RWPE2 (cell line): ENCODE data around the gene PIP5K1A.

Experiments used
- ATAC-seq: fragments of 200-7000 bp; cut with Tn5 transposase; 3 replicates; pipeline ENCODE4 v1.9.1; 2021; ENCODE audit warnings: low read depth
- DNase-seq: peaks from one replicate; pipeline ENCODE4 v3.0.0-alpha.2; 2020; ENCODE audit warnings: low spot score
- H3K27ac ChIP-seq: fragments of 450-650 bp; 2 replicates; pipeline ENCODE4 v1.5.1; 2017; ENCODE audit warnings: mild to moderate bottlenecking; ENCODE audit not compliant: poor library complexity, severe bottlenecking
- H3K27me3 ChIP-seq: fragments of 250-450 bp; sonication (Bioruptor Pico); 2 replicates; pipeline ENCODE4 v1.5.1; 2021; ENCODE audit warnings: mild to moderate bottlenecking, moderate library complexity; ENCODE audit not compliant: insufficient read depth, poor library complexity, severe bottlenecking
- H3K36me3 ChIP-seq: fragments of 250-450 bp; sonication (Bioruptor Pico); 2 replicates; pipeline ENCODE4 v1.5.1; 2020; ENCODE audit warnings: low read depth, mild to moderate bottlenecking, moderate library complexity
- H3K4me1 ChIP-seq: fragments of 250-450 bp; sonication (Bioruptor Pico); 2 replicates; pipeline ENCODE4 v1.5.1; 2021; ENCODE audit warnings: mild to moderate bottlenecking, moderate library complexity; ENCODE audit not compliant: insufficient read depth, poor library complexity, severe bottlenecking
- H3K4me3 ChIP-seq: fragments of 250-450 bp; sonication (Bioruptor Pico); 2 replicates; pipeline ENCODE4 v1.5.1; 2021; ENCODE audit warnings: mild to moderate bottlenecking, moderate library complexity; ENCODE audit not compliant: severe bottlenecking
- H3K9me3 ChIP-seq: fragments of 250-450 bp; sonication (Bioruptor Pico); 2 replicates; pipeline ENCODE4 v1.5.1; 2021; ENCODE audit warnings: mild to moderate bottlenecking, moderate library complexity; ENCODE audit not compliant: severe bottlenecking
- CTCF ChIP-seq: fragments of 450-650 bp; IDR thresholded peaks from one replicate; pipeline ENCODE4 v1.5.1; 2017; ENCODE audit warnings: mild to moderate bottlenecking, moderate library complexity; ENCODE audit not compliant: poor library complexity, severe bottlenecking

Gene PIP5K1A

GRCh38 chr1:151165738-151166504, 32.4 kb upstream of the PIP5K1A start, which contains the start of the genes LYSMD1 and SCNM1:
TSS of gene LYSMD1 (minus strand) at chr1:151165902. CDS start at chr1:151165258, 644 bp downstream.
TSS of gene SCNM1 (plus strand) at chr1:151166144. CDS start at chr1:151166153, 9 bp downstream.
- DNase-seq (peak; percentile 95), ATAC-seq (peak; percentile 90)
- Histone ChIP-seq H3K27ac (peak within 1 kb of the TSS; percentile 53), H3K4me3 (peak within 1 kb of the TSS; percentile 61), H3K4me1 (peaks cover 6% of the 10 kb centered on the region), H3K9me3 (no peaks in the 10 kb centered on the region), H3K36me3 (peaks cover 24% of the 10 kb centered on the region), H3K27me3 (no peaks in the 10 kb centered on the region)
- no peak for TF ChIP-seq CTCF

GRCh38 chr1:151166505-151166956, 31.8 kb upstream of the PIP5K1A start:
- no peak for TF ChIP-seq CTCF
- Histone ChIP-seq H3K4me1 (peaks cover 6% of the 10 kb centered on the region), H3K4me3 (peak overlapping the region; percentile 61), H3K27me3 (no peaks in the 10 kb centered on the region), H3K36me3 (peaks cover 23% of the 10 kb centered on the region), H3K9me3 (no peaks in the 10 kb centered on the region), H3K27ac (peak overlapping the region; percentile 53)
- DNase-seq, result no peak
- ATAC-seq, result peak; percentile 39; the same call in 2 of the 3 replicates

- no peak overlapping the region for H3K27ac ChIP-seq
- peaks cover 19% of the 10 kb centered on the region for H3K36me3 ChIP-seq
- no peaks in the 10 kb centered on the region for H3K9me3 ChIP-seq
- H3K4me3 ChIP-seq, result peak overlapping the region; percentile 61
- H3K27me3 ChIP-seq, result no peaks in the 10 kb centered on the region
- TF ChIP-seq CTCF, result no peak
- H3K4me1 ChIP-seq, result peaks cover 6% of the 10 kb centered on the region
- no peak for ATAC-seq
- no peak for DNase-seq
Observed at GRCh38 chr1:151167116-151167515, 31.2 kb upstream of the PIP5K1A start.

DNA sequence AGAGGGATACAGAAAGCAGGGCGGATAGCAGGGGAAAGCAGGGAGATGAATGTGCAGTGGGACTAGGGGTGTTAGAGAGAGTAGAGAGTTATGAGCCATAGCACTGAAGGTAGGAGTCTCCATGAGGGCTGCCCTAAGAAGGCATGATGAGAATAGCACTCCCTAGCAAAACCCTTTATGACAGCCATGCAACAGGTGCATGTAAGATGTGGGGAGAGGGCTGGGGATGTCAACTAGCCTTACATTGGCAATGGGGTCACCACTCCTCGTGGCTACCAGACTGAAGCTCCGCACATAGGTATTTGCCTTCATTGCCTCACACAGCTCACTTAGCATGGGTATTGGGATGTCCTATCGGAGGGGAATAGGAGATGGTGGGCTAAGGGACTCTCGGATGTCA, 27.2 kb upstream of the PIP5K1A start:
- H3K4me1 ChIP-seq, result no peaks in the 10 kb centered on the region
- H3K4me3 ChIP-seq, result no peak overlapping the region
- no peaks in the 10 kb centered on the region for H3K27me3 ChIP-seq
- no peak overlapping the region for H3K27ac ChIP-seq
- ATAC-seq (no peak), DNase-seq (no peak)
- TF ChIP-seq CTCF, result no peak
- no peaks in the 10 kb centered on the region for H3K9me3 ChIP-seq
- H3K36me3 ChIP-seq, result peaks cover 18% of the 10 kb centered on the region
